Lower leg skin (tissue), 3 donors: ENCODE data around the gene TRPM3.

Experiments
- CTCF ChIP-seq, 3 donors: fragments of 450-650 bp; IDR thresholded peaks; one replicate each; pipeline ENCODE4 v1.5.1; 2016; ENCODE audit warnings: antibody characterized with exemption in 3 of 3, mild to moderate bottlenecking in 3 of 3, moderate library complexity in 2 of 3
- POLR2A ChIP-seq, 2 donors: fragments of 450-650 bp; IDR thresholded peaks; one replicate each; pipeline ENCODE4 v1.6.1; 2016 to 2017; ENCODE audit warnings: antibody characterized with exemption in 2 of 2, mild to moderate bottlenecking in 1 of 2, moderate library complexity in 1 of 2

GRCh38 chr9:71058660-71059059 is 62.8 kb downstream of the TRPM3 start:
- no peak for TF ChIP-seq CTCF (IDR thresholded peaks at IDR 0.05)
- TF ChIP-seq POLR2A (IDR thresholded peaks at IDR 0.05): no peak
